ENCODE data around the gene SLN.
"Not testable (repeated sequence)": the region's sequence is repeated elsewhere in the genome, so short reads cannot be mapped to it uniquely, and the experiment has no call there.

Gene SLN

DNA sequence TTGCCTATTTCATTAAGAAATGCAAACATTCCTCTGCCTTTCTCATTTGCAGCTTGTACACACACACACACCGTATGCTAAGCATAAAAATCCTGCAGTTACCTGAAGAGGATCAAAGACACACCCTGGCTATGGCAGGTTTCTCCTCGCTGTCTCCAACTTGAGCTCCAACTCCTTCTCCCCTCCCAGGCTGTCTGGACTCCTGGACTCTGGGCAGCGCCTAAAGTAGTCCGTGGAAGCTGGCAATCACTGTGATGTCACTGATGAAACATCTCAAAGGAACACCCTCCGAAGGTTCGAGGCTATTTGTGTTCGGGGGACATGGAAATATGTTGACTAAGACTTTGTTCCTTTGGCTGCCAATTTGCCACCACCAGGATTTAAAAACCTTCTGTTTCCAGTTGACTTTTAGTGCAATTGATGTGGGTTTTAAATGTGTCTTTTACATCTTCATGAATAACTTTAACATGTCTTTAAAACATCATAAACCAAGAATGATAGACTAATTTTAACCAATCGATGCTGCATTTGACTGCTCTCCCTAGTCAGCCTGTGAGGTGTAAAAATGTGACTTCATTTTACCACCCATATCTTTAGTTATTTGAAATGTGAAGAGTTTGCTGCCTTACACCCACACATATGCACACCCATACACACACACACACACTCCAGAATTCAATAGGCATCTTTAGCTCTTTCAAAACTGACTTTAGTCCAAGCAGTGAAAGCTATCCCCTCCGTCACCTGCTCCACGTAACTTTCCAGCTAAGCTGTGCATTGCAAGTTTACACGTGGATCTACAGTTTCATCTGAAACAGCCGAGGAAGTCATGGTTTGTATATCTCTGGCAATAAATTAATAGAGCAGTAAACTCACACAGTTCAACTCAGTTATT is at the start of gene SLN:
Gene SLN (minus strand): TSS at position 196 of the 895 bp plus-strand sequence.
- DNase-seq: peak; percentile 20 to 34

DNA sequence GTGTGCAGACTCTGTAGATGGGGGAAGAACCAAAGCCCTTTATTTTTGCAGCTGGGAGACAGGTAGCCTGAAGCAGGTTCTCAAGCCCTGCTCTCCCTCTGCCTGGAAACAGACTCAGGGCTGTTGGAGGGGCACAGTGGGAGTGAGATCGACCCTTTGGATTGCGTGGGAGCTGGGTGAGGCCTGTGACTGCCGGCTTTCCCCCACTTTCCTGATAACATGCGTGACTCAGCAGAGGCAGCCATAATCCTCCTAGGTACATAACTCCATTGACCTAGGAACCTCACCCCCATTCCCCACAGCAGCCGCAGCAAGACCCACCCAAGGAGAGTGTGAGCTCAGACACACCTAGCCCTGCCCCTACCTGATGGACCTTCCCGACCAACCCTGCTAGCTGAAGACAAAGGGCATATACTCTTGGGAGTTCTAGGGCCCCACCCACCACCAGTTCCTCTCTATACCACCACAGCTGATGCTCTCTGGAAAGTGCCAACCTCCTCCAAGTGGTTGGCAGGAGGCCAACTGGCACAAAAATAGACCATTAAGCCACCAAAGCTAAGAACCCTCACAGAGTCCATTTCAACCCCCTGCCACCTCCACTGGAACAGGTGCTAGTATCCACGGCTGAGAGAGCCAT is 47.0 kb upstream of the SLN start:
- DNase-seq: not testable (repeated sequence)

DNA sequence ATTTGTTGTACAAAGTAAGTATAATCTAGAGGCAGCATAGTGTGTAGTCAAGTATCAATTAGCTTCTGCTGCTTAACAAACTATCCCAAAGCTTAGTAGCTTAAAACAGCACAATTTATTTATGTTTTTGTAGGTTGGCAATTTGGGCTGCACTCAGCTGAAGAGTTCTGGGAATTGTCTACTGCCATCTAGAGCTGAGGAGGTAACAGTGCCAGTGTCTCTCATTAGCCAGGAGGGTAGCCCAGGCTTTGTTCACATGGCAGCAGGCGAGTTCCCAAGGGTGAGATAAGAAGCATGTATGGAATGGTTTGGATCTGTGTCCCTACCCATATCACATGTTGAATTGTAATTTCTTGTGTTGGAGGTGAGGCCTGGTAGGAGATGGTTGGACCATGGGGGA is 45.8 kb upstream of the SLN start:
- DNase-seq: no peak

DNA sequence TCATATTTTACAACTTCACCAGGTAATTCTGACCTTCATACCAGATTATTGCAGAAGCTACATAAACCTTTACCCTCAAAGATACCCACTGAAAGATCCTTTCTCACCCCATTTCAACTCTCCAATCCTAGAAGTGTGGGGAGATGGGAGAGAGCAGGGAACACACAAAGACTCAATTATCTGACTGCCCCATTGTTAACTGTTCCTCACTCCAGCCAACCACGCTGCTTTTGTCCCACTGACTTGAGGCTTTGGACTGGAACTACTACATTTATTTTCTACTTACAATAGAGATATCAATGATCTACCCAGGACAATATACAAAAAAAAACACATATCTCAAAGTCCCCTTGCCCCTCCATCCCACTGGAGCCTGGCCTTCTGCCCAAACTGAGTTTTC is 44.7 kb upstream of the SLN start:
- no peak for DNase-seq

DNA sequence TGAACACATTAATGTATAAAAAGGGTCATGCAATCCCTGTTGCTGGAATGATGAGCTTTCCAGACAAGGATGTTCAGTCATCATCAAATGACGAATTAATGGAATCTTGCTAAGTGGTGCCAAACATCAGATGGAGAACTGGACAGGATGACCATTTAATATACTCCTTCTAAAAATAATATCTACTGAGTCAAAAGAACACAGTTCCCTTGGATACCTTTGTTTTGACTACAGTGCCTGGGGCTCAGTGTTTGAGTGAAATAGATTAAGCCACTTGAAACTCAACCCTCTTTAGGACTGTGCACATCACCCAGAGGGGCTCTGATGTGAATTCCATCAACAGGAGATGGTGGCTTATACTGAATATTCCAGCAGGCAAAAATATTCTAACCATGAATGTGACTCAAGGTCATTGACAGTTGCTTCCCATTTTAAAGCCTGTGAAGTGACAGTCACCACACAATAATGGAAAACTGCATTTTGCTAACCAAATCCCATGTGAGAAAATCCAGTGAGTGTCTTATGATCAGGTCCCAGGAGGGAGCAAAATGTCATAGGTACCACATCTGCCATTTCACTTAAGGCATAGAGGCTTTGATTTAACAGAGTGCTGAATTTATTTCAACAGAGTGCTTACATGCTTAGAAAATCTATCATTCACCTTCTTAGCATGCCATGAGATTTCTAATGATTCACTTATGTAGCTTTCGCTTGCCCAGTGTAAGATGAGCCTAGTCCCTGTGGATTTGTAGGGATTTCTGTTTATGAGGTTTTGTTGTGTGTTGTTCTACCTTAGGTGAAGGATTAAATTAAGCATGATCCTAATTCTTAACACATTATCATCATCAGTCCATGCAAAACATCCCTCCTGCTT is 41.3 kb upstream of the SLN start:
- peak in 1 of 2 experiments; percentile 23 for DNase-seq

DNA sequence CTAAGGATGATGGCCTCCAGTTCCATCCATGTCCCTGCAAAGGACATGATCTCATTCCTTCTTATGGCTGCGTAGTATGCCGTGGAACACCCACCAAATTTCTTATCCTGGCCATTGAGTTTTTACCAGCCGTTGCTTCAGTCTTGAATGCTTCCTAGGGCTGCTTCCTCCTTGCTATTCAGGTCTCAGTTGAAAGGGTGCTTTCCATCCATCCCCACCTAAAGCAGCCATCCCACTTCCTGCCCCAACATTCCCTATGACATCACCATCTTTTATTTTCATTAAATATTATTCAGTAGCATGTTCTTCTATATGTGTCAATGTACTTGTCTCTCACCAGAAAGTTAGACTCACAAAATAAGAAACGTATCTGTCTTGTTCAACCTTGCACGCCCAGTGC is 40.7 kb upstream of the SLN start:
- no peak for DNase-seq

DNA sequence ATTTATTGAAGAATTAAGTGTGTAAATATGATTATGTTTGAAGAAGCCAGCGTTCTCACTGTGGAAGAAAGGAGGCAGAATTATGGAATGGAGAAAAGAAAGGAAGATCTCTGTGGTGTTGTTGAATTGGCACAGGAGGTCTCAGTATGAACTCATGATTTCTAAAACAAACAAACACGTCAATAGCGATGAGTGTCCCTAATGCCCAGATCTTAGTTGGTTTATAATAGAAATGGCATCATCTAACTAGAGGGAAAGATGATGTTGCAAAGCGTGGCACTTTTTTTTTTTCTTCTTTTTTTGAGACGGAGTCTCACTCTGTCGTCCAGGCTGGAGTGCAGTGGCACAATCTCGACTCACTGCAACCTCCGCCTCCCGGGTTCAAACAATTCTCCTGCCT is 39.2 kb upstream of the SLN start:
- DNase-seq: no peak

DNA sequence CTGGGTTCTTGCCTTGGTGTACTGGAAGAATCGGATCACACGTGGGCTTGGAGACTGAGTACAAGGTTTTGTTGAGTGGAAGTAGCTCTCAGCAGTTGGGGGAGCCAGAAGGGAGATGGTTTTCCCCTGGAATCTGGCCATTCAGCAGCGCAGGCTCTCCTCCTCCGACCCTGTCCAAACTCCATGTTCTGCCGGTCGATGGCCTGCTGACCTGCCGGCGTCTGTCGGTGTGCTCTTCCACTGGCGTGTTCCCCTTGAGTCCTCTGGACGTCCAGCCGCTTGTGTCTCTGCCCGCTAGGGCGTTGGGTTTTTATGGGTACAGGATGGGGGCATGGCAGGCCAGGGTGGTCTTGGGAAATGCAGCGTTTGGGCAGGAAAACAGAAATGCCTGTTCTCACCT is 38.5 kb upstream of the SLN start:
- no peak for DNase-seq

DNA sequence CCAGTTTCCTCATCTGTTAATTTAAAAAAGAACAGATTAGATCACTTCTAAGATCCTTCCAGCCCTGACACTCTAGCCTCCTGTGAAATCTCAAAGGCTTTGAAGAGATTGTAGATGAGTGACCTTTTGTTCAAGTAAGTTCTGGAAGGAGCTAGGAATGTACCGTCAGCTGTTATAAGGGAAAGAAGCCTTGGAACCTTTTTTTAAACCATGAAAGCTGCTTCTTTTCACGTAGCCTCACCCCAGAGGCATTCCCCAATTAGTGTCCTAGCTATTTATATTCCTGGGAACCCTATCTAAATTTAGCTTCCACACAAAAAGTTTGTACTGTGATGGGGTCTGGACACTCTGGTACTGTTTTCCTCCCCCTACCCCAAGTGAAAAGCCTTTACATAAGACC is 35.8 kb upstream of the SLN start:
- peak in 1 of 2 experiments; percentile 15 for DNase-seq

DNA sequence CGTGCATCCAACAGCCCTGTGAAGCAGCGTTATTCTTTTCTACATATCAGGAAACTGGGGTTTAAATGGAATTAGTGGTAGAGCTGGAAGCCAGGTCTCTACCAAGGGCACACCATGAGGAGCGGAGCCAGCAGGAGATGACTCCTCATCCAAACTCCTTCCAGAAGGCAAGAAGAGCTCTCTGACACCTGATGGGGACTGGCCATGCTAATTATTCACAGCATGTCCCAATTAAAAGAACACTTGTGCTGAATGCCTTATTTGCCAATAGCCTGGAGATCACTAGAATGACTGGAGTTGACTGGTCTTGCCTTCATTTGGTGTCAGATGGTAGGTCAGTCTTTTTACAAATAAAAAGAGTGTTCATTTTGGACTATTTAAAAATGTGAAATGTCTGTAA is 32.9 kb upstream of the SLN start:
- DNase-seq: peak; percentile 22 to 54

DNA sequence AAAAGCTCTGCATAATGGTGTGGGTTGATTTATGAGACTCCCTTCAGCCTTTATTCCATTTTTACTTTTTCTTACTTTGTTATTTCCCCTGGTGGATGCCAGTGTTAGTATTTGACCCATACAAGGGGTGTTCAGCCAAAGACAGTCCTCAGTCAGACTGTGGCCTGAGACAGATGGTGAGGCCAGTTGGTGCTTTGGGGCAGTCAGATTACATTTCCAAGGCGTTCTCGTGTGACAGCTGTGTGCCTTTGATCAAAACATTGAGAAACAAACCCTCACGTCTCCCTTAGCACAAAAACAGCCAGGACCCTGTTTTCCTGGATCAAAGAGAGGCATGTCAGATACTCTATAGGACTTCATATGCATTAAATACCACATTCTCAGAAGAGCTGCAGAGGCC is 31.3 kb upstream of the SLN start:
- peak; percentile 74 to 94 for DNase-seq

DNA sequence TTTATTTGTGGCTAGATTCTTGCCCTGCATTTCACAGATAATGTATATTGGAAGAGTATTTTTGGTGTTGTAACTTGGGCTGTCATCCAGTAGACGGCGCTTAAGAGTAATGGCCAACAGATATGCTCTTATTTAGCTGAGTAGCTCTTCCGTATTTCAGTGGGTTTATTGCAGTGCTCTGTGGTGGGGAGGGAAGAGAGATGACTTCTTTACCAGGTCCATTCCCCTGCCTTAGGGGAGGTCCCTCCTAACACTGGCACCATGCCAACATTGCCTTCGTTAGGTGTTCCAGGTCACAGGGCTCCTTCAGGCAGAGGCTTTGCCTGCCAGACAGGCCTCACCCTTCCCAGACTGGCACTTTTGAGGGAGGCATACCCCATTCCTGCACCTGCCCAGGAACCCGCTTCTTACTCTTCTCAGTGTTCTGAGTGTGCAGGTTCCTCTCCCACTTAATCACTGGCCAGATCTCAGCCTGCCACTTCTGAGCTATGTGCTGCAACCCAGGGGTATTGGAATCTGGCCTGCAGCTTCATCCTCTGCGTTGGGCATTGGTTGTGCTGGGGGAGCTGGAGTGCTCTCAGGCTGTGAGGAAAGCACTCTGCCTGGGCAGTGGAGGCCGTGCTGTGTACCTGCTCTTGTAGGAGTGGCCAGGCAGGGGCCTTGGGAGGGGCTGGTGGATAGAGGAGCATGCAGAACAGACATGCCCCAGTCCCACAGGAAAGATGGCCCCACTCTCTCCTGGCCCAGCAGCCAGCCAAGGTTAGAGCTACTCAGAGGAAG is 29.4 kb upstream of the SLN start:
- peak; percentile 22 to 50 for DNase-seq

DNA sequence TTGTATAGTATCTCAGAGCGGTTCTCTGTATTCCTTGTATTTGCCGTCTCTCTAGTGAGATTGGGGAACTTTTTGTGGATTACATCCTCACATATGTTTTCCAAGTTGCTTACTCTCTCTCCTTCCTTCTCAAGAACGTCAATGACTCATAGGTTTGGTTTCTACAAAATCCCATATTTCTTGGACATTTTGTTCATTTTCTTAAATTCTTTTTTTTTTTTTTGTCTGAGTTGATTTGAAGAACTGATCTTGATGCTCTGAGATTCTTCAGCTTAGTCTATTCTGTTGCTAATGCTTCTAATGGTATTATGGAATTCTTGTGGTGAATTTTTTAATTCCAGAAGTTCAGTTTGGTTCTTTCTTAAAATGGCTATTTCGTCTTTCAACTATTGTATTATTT is 28.4 kb upstream of the SLN start:
- no peak for DNase-seq

DNA sequence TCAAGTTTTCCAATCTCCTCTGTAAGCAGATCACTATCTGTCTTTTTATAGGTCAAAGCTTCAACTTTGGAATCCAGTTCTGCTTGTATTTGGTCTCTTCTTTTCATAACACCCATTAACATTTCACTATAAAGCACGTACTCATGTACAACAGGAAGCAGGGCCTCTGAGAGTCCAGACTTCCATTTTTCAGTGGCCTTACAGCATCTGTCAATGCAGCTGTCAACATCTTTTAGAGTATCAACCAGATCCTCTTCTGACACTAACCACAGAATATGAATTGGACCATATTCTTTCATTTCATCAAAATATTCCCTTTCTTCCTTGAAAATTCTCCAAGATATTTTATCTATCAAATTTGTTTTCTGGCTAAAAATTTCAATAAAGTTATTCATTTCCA is 24.7 kb upstream of the SLN start:
- DNase-seq: peak in 1 of 2 experiments; percentile 26

DNA sequence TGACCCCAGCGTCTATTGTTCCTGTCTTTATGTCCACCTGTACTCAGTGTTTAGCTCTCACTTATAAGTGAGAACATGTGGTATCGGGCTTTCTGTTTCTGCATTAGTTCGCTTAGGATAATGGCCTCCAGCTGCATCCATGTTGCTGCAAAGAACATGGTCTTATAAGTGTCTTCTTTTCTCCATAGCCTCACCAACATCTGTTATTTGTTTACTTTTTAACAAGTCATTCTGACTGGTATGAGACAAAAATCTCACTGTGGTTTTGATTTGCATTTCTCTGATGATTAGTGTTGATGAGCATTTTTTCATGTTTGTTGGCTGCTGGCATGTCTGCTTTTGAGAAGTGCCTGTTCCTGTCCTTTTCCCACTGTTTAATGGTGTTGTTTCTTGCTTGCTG is 21.7 kb upstream of the SLN start:
- DNase-seq: peak in 1 of 2 experiments; percentile 57

DNA sequence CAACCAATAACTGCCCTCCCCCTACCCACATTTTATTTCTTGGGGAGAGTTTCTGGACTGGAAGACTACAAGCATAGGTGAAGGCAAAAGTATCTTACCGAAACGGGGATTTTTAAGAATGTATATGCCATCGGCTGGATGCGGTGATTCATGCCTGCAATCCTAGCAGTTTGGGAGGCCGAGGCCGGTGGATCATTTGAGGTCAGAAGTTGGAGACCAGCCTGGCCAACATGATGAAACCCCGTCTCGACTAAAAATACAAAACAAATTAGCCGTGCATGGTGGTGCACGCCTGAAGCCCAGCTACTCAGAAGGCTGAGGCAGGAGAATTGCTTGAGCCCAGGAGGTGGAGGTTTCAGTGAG is 20.8 kb upstream of the SLN start:
- no peak for DNase-seq

DNA sequence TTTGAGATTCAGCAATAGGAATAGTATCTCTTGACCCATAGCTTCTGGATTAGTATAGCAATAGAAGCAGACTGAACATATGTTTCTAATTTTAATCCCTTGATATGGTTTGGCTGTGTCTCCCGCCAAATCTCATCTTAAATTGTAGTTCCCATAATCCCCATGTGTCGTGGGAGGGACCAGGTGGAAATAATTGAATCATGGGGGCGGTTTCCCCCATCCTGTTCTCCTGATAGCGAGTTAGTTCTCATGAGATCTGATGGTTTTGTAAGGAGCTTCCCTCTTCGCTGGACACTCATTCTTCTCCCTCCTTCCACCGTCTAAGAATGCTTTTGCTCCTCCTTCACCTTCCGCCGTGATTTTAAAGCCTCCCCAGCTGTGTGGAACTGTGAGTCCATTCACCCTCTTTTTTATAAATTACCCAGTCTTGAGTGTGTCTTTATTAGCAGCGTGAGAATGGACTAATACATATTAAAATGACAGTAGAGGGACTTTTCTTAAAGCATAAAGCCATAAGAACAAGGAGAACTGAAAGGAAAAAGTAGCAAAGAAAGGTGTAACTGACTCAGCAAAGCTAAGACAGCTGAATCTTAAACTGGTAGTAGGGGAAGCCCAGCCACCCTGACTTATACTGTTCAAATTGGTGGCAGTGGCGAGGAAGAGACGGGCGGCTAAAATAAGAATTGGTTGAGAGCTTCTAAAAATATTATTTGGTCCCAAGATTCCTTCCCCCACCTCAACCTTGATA is 20.3 kb upstream of the SLN start:
- DNase-seq: peak; percentile 87 to 95

DNA sequence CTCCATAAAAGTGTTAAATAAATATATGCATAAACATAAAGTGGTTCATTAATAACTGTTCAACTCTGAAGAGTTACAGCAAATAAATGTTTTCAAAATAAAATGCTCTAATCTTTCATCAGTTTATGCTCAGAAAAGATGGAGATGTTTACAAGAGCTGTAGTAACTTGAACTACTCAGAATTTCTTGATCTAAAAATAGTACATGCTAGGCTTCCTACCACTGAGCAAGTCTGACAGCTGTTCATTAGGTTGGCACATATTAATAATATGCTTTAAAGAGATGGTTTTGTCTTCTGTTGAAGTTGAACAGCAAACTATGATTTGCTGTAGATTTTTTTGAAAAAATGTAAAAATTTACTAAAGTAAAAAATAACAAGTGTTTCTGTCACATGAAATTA is 10.8 kb upstream of the SLN start:
- peak in 1 of 2 experiments; percentile 17 for DNase-seq

DNA sequence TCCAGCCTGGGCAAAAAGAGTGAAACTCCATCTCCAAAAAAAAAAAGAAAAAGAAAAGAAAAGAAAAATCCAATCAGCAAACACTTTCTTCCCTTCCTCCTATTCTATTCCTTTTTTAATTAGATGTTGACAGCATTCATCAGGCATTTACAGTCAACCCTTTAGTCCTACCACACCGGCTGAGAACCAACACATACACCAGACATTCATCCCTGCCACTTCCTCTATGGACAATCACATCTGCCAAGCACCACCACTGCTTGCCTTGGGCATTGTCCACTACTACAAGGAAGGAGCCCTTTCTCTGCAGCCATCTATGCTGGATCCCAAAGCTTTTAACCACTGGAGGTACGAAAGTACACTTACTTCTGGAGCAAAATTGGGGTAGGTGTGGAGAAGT is 9.4 kb upstream of the SLN start:
- no peak for DNase-seq

DNA sequence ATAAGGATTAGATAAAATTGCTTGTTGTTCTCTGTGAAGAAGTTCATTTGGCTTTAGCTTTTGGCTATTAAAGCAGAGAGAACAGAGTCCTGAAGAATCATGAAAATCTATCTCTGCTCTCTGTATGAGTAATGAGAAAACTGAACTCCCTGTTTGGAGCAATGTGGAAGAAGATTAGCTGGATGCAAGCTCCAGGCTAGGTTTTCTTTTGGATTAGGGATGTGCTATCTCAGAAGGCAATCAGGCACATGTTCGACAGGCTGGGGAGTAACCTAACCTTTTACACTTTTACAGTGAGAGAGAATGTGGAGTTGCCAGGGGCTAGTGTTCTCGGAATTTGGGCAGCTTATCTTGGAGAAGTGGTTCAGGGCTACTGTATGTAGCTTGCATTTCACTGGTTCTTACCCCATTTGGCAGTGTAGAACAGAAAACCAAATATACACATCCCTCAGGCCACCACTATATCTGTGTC is 8.5 kb upstream of the SLN start:
- peak in 1 of 2 experiments; percentile 57 for DNase-seq

DNA sequence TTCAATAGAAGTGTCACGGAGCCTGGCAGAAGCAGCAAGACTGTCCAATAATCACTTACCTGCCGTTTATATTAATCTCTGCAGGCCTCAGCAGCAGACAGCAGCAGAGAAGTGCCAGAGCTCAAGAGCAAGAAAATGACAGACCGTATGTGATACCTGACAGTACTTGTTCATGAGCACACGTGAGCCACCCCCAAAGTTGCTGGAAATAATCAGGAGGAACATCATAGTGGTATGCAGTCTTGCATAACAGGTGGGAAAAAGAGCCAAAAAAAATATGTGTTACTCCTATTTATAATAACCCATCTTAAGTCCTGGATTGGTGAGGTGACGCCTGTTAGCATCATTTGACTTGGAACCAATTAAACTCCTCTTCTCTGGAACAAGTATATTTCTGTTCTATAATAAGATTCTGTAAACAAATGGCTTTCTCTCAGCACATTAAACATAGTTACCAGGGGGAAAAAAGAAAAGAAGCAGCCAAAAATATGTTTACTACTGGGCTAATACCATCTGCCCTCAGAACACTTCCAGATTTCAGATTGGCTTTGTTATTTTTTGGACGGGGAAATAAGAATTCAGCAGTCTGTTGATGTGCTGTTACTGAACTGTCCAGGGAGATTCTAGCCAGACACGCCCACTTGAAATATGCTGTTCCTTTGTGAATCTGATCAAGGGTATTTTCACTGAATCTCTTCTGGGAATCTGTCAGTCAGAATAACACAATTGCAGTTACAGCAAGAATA is 7.9 kb upstream of the SLN start:
- peak in 1 of 2 experiments; percentile 44 for DNase-seq
